Effector memory CD8-positive, alpha-beta T cell (primary cell): ENCODE results near the gene DMAC1.

Experiments used
- ATAC-seq: fragments of 150-1000 bp; cut with Tn5 transposase; replicated peaks from 2 replicates; pipeline ENCODE4 v1.10.0; 2021; ENCODE audit warnings: mild to moderate bottlenecking, moderate library complexity
- DNase-seq, 3 experiments: peaks; one replicate each; pipeline ENCODE4 v3.0.0; 2021
- H3K27ac Mint-ChIP-seq, 2 donors: one replicate each; pipeline ENCODE4 v1.8.0; 2022; ENCODE audit warnings: mild to moderate bottlenecking in 2 of 2, mixed read lengths in 2 of 2, moderate library complexity in 2 of 2
- H3K27me3 Mint-ChIP-seq, 2 donors: one replicate each; pipeline ENCODE4 v1.8.0; 2022; ENCODE audit warnings: mixed read lengths in 2 of 2
- H3K36me3 Mint-ChIP-seq: one replicate; pipeline ENCODE4 v1.8.0; 2022; ENCODE audit warnings: mild to moderate bottlenecking, moderate library complexity, mixed read lengths; ENCODE audit not compliant: insufficient read depth
- H3K4me1 Mint-ChIP-seq, 2 donors: one replicate each; pipeline ENCODE4 v1.8.0; 2022; ENCODE audit warnings: low read depth in 2 of 2, mixed read lengths in 2 of 2
- H3K4me3 Mint-ChIP-seq, 2 donors: one replicate each; pipeline ENCODE4 v1.8.0; 2022; ENCODE audit warnings: mild to moderate bottlenecking in 2 of 2, mixed read lengths in 2 of 2, moderate library complexity in 2 of 2
- H3K9me3 Mint-ChIP-seq, 2 donors: one replicate each; pipeline ENCODE4 v1.8.0; 2022; ENCODE audit warnings: mixed read lengths in 2 of 2

DMAC1 gene

GRCh38 chr9:7777771-7778170, 21.8 kb downstream of the DMAC1 start:
- Mint-ChIP-seq H3K36me3 (no peaks in the 10 kb centered on the region), H3K27ac (no peak overlapping the region), H3K27me3 (peaks cover 16 to 41% of the 10 kb centered on the region in 2 donors), H3K4me3 (no peak overlapping the region), H3K9me3 (no peaks in the 10 kb centered on the region), H3K4me1 (peaks cover 0 to 4% of the 10 kb centered on the region in 2 donors)
- DNase-seq (no peak), ATAC-seq (no peak)

GRCh38 chr9:7770111-7770510, 29.5 kb downstream of the DMAC1 start:
- DNase-seq (no peak), ATAC-seq (no peak)
- Mint-ChIP-seq H3K4me3 (no peak overlapping the region), H3K27ac (no peak overlapping the region), H3K4me1 (no peaks in the 10 kb centered on the region), H3K36me3 (no peaks in the 10 kb centered on the region), H3K27me3 (peaks cover 14 to 31% of the 10 kb centered on the region in 2 donors), H3K9me3 (no peaks in the 10 kb centered on the region)

- no peaks in the 10 kb centered on the region for H3K4me1 Mint-ChIP-seq
Measured at GRCh38 chr9:7762600-7762999, 37.0 kb downstream of the DMAC1 start.

GRCh38 chr9:7760014-7760415, 39.6 kb downstream of the DMAC1 start:
- peaks cover 0 to 5% of the 10 kb centered on the region in 2 donors for H3K4me1 Mint-ChIP-seq
- H3K9me3 Mint-ChIP-seq, result no peaks in the 10 kb centered on the region
- DNase-seq (no peak), ATAC-seq (no peak)
- H3K27me3 Mint-ChIP-seq, result peaks cover 0 to under 1% of the 10 kb centered on the region in 2 donors
- no peak overlapping the region for H3K4me3 Mint-ChIP-seq
- no peak overlapping the region for H3K27ac Mint-ChIP-seq
- no peaks in the 10 kb centered on the region for H3K36me3 Mint-ChIP-seq

More at GRCh38 chr9:7762600-7762999, 37.0 kb downstream of the DMAC1 start:
- H3K36me3 Mint-ChIP-seq, result no peaks in the 10 kb centered on the region
- H3K27me3 Mint-ChIP-seq, result peaks cover 0 to 6% of the 10 kb centered on the region in 2 donors
- DNase-seq (no peak), ATAC-seq (no peak)
- no peak overlapping the region for H3K27ac Mint-ChIP-seq
- no peaks in the 10 kb centered on the region for H3K9me3 Mint-ChIP-seq
- no peak overlapping the region for H3K4me3 Mint-ChIP-seq

- Mint-ChIP-seq H3K27me3 (no peaks in the 10 kb centered on the region), H3K9me3 (no peaks in the 10 kb centered on the region), H3K36me3 (no peaks in the 10 kb centered on the region), H3K4me3 (no peak overlapping the region), H3K27ac (peak overlapping the region in 1 of 2 donors; percentile 2), H3K4me1 (peaks cover 0 to 5% of the 10 kb centered on the region in 2 donors)
- ATAC-seq (peak; percentile 60), DNase-seq (no peak)
Measured at GRCh38 chr9:7756088-7756487, 43.5 kb downstream of the DMAC1 start.

GRCh38 chr9:7752481-7752880, 47.1 kb downstream of the DMAC1 start:
- H3K4me3 Mint-ChIP-seq, result no peak overlapping the region
- H3K36me3 Mint-ChIP-seq, result no peaks in the 10 kb centered on the region
- ATAC-seq, result no peak
- no peak overlapping the region for H3K27ac Mint-ChIP-seq
- peaks cover 0 to 5% of the 10 kb centered on the region in 2 donors for H3K4me1 Mint-ChIP-seq
- H3K27me3 Mint-ChIP-seq, result peaks cover 8 to 16% of the 10 kb centered on the region in 2 donors
- no peaks in the 10 kb centered on the region for H3K9me3 Mint-ChIP-seq
- DNase-seq, result no peak
